ENCODE measurements around the gene CDKN2B.

Gene CDKN2B

DNA sequence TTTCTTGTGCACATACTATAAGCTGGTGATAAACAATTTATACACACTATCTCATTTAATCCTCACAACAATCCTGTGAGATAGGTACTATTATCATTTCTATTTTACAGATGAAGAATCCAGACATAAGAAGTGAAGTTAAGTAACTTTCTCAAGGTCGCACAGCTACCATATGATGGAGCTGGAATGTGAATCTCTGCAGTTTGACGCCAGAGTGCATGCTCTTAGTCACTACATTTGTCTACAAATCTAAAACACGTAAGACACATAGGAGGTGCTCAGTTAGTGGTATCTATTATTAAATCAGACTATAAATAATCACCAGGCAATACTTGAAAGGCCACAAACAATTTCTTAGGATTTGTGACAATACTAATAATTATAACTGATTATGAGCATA is 45.0 kb upstream of the CDKN2B start:
- DNase-seq = peak; percentile 76
- TF ChIP-seq, protein P1, sequence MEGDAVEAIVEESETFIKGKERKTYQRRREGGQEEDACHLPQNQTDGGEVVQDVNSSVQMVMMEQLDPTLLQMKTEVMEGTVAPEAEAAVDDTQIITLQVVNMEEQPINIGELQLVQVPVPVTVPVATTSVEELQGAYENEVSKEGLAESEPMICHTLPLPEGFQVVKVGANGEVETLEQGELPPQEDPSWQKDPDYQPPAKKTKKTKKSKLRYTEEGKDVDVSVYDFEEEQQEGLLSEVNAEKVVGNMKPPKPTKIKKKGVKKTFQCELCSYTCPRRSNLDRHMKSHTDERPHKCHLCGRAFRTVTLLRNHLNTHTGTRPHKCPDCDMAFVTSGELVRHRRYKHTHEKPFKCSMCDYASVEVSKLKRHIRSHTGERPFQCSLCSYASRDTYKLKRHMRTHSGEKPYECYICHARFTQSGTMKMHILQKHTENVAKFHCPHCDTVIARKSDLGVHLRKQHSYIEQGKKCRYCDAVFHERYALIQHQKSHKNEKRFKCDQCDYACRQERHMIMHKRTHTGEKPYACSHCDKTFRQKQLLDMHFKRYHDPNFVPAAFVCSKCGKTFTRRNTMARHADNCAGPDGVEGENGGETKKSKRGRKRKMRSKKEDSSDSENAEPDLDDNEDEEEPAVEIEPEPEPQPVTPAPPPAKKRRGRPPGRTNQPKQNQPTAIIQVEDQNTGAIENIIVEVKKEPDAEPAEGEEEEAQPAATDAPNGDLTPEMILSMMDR (IDR thresholded peaks at IDR 0.05; ENCODE audit: low read depth, low read length, missing control alignments) = no peak
- in situ Hi-C loops (cut with HindIII; ENCODE audit: low pct_ligation_motif_present, low sequenced_read_pairs) = no loop called here
- H3K27ac ChIP-seq = peak overlapping the region; percentile 96
- no peaks in the 10 kb centered on the region for H3K36me3 ChIP-seq (replicated peaks)
- no peak overlapping the region for H3K4me3 ChIP-seq (ENCODE audit: low read depth, low read length)
- no peaks in the 10 kb centered on the region for H3K27me3 ChIP-seq (replicated peaks)

GRCh38 chr9:22053178-22053577 is 44.1 kb upstream of the CDKN2B start:
- peak; percentile 21 for DNase-seq
- no peaks in the 10 kb centered on the region for H3K36me3 ChIP-seq (replicated peaks)
- in situ Hi-C loops (cut with HindIII; ENCODE audit: low pct_ligation_motif_present, low sequenced_read_pairs) = no loop called here
- TF ChIP-seq, protein P1 (IDR thresholded peaks at IDR 0.05; ENCODE audit: low read depth, low read length, missing control alignments) = no peak
- H3K27me3 ChIP-seq (replicated peaks) = no peaks in the 10 kb centered on the region
- peak overlapping the region; percentile 96 for H3K27ac ChIP-seq
- no peak overlapping the region for H3K4me3 ChIP-seq (ENCODE audit: low read depth, low read length)

DNA sequence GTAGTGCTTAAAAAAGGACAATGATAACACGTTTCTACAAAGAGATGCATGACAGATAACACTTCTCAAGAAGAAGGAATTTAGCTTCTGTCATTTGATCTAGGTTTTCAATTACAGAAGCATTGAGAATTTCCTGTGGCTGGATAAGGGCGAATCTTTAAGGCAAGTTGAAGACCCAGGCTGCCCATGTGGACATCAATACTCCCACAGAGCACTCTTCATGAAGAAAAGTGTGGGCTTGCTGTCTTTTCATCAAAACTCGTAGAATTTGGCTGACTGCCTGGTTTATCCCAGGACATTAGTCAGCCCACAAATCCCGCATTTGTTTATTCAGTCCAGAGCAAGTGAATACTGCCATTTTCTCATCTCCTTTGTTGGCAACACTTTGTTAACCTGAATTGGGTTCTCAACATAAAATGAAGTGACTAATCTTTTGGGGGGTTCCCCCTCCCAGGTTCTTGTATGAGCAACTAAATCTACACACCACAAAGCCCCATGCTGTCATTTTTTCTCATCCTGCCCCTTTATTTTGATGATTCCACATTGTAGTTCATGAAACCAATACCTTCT is 43.4 kb upstream of the CDKN2B start:
- peak; percentile 99 for DNase-seq
- peak overlapping the region; percentile 96 for H3K27ac ChIP-seq
- H3K36me3 ChIP-seq (replicated peaks) = no peaks in the 10 kb centered on the region
- TF ChIP-seq, protein P1 (IDR thresholded peaks at IDR 0.05; ENCODE audit: low read depth, low read length, missing control alignments) = no peak
- no peak overlapping the region for H3K4me3 ChIP-seq (ENCODE audit: low read depth, low read length)
- no peaks in the 10 kb centered on the region for H3K27me3 ChIP-seq (replicated peaks)
- in situ Hi-C loops (cut with HindIII; ENCODE audit: low pct_ligation_motif_present, low sequenced_read_pairs) = no loop called here

DNA sequence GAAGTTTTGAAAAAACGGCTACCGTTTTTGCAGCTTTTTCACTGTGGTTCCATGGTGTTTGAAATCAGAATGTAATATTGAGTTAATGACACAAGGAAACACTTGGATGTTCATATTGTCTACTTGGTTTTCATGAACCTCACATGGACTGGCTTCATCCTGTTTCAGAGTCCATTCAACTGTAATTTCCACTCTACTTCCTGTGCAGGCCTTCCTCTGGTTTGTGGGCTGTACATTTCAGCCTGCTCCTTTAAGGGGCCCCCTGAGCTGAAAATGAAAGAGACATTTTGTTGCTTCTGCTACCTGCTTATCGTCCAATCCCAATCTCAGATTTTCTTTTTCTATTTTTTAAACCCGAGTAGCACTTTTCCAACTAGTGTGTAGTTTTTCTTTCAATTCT is 41.8 kb upstream of the CDKN2B start:
- DNase-seq = no peak
- Histone ChIP-seq H3K4me3 (ENCODE audit: low read depth, low read length) (no peak overlapping the region), H3K27me3 (replicated peaks) (no peaks in the 10 kb centered on the region), H3K36me3 (replicated peaks) (no peaks in the 10 kb centered on the region), H3K27ac (no peak overlapping the region)
- in situ Hi-C loops (cut with HindIII; ENCODE audit: low pct_ligation_motif_present, low sequenced_read_pairs) = no loop called here
- TF ChIP-seq, protein P1 (IDR thresholded peaks at IDR 0.05; ENCODE audit: low read depth, low read length, missing control alignments) = no peak

GRCh38 chr9:22049411-22049810 is 40.3 kb upstream of the CDKN2B start:
- in situ Hi-C loops (cut with HindIII; ENCODE audit: low pct_ligation_motif_present, low sequenced_read_pairs) = loop anchor here (25.0 kb wide), 1 partner anchor 188 kb away; no protein-coding TSS in a partner anchor
- Histone ChIP-seq H3K4me3 (ENCODE audit: low read depth, low read length) (no peak overlapping the region), H3K27me3 (replicated peaks) (no peaks in the 10 kb centered on the region), H3K27ac (no peak overlapping the region), H3K36me3 (replicated peaks) (no peaks in the 10 kb centered on the region)
- TF ChIP-seq, protein P1 (IDR thresholded peaks at IDR 0.05; ENCODE audit: low read depth, low read length, missing control alignments) = no peak
- DNase-seq = peak; percentile 13

DNA sequence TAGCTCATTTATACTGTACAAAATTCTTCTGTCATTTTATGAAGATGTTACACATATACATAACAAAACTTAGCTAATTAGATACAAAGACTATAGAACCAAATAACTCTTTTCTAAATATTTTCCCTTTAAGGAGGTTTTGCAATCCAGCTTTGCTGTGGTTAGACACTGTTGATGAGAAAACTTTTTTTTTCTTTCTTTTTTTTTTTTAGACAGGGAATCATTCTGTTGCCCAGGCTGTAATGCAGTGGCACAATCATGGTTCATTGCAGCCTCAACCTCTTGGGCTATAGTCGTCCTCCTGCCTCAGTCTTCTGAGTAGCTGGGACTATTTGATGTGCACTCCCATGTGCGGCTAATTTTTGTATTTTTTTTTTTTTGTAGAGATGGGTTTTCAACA is 38.5 kb upstream of the CDKN2B start:
- TF ChIP-seq, protein P1 (IDR thresholded peaks at IDR 0.05; ENCODE audit: low read depth, low read length, missing control alignments) = no peak
- H3K36me3 ChIP-seq (replicated peaks) = no peaks in the 10 kb centered on the region
- in situ Hi-C loops (cut with HindIII; ENCODE audit: low pct_ligation_motif_present, low sequenced_read_pairs) = loop anchor here (25.0 kb wide), 1 partner anchor 190 kb away; no protein-coding TSS in a partner anchor
- no peak overlapping the region for H3K27ac ChIP-seq
- no peak overlapping the region for H3K4me3 ChIP-seq (ENCODE audit: low read depth, low read length)
- no peaks in the 10 kb centered on the region for H3K27me3 ChIP-seq (replicated peaks)
- no peak for DNase-seq
